ENCODE data around the gene SMIM8. TPM values are rescaled to one million over a fixed set of nuclear protein-coding genes. Genes with fewer than 3 reads are reported as not detected.

SMIM8 gene
- total RNA-seq, 2 donors from 2014 or later = 11.6 to 13.3 TPM

- peaks cover 7% of the 10 kb centered on the region for H3K36me3 Mint-ChIP-seq (ENCODE audit: low read depth)
- Histone ChIP-seq H3K4me1 (ENCODE audit: control insufficient read depth, insufficient read depth, low read length) (peaks cover 6% of the 10 kb centered on the region), H3K4me3 (ENCODE audit: low read length) (no peak overlapping the region), H3K36me3 (ENCODE audit: control insufficient read depth, insufficient read depth, low read length) (no peaks in the 10 kb centered on the region), H3K27me3 (ENCODE audit: control insufficient read depth, insufficient read depth, low read length, poor library complexity, severe bottlenecking) (no peaks in the 10 kb centered on the region), H3K27ac (ENCODE audit: low read depth, low read length) (no peak overlapping the region), H3K9me3 (ENCODE audit: control insufficient read depth, low read length) (no peaks in the 10 kb centered on the region), H3K9ac (ENCODE audit: extremely low read depth, low read length, poor library complexity, severe bottlenecking) (no peak overlapping the region)
- H3K4me3 Mint-ChIP-seq = no peak overlapping the region
- WGBS, 2 experiments (ENCODE audit: insufficient coverage in 1 of 2, insufficient read length in 1 of 2) = 61 to 71% methylated on average over 3 to 5 of the region's 5 CpGs
- H3K9me3 Mint-ChIP-seq = peaks cover 10% of the 10 kb centered on the region
- no peak overlapping the region for H3K27ac Mint-ChIP-seq
- DNase-seq = peak; percentile 74
- TF ChIP-seq, protein P1, sequence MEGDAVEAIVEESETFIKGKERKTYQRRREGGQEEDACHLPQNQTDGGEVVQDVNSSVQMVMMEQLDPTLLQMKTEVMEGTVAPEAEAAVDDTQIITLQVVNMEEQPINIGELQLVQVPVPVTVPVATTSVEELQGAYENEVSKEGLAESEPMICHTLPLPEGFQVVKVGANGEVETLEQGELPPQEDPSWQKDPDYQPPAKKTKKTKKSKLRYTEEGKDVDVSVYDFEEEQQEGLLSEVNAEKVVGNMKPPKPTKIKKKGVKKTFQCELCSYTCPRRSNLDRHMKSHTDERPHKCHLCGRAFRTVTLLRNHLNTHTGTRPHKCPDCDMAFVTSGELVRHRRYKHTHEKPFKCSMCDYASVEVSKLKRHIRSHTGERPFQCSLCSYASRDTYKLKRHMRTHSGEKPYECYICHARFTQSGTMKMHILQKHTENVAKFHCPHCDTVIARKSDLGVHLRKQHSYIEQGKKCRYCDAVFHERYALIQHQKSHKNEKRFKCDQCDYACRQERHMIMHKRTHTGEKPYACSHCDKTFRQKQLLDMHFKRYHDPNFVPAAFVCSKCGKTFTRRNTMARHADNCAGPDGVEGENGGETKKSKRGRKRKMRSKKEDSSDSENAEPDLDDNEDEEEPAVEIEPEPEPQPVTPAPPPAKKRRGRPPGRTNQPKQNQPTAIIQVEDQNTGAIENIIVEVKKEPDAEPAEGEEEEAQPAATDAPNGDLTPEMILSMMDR (conservative IDR thresholded peaks at IDR 0.05) = no peak
- H3K27me3 Mint-ChIP-seq (ENCODE audit: insufficient read depth) = no peaks in the 10 kb centered on the region
- peaks cover 31% of the 10 kb centered on the region for H3K4me1 Mint-ChIP-seq
Measured at GRCh38 chr6:87333033-87333432, 10.6 kb downstream of the SMIM8 start.

DNA sequence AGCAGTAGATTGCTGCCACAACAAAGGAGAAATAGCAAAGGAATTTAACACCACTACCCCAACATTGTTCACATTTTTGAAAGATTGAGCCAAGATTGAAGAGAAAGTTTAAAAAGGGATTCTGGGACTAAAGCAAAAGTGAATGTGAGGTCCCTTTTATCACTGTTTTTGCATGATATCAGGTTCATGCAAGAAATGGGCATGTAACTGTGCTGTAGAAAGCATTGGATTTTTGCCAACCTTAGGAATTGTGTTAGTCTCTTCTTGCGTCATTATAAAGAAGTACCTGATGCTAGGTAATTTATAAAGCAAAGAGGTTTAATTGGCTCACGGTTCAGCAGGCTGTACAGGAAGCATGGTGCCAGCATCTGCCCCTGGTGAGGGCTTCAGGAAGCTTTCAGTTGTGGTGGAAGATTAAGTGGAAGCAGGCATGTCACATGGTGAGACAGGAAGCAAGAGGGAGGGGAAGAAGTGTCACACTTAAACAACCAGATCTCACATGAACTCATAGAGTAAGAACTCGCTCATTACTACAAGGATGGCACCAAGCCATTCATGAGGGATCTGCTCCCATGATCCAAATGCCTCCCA is 11.3 kb downstream of the SMIM8 start:
- no peaks in the 10 kb centered on the region for H3K9me3 ChIP-seq (ENCODE audit: control insufficient read depth, low read length)
- no peak overlapping the region for H3K27ac ChIP-seq (ENCODE audit: low read depth, low read length)
- peak overlapping the region; percentile 75 for H3K27ac Mint-ChIP-seq
- no peaks in the 10 kb centered on the region for H3K27me3 ChIP-seq (ENCODE audit: control insufficient read depth, insufficient read depth, low read length, poor library complexity, severe bottlenecking)
- peaks cover 6% of the 10 kb centered on the region for H3K4me1 ChIP-seq (ENCODE audit: control insufficient read depth, insufficient read depth, low read length)
- H3K4me3 Mint-ChIP-seq = no peak overlapping the region
- H3K4me1 Mint-ChIP-seq = peaks cover 31% of the 10 kb centered on the region
- H3K36me3 Mint-ChIP-seq (ENCODE audit: low read depth) = peaks cover 3% of the 10 kb centered on the region
- no peaks in the 10 kb centered on the region for H3K36me3 ChIP-seq (ENCODE audit: control insufficient read depth, insufficient read depth, low read length)
- H3K9ac ChIP-seq (ENCODE audit: extremely low read depth, low read length, poor library complexity, severe bottlenecking) = no peak overlapping the region
- no peaks in the 10 kb centered on the region for H3K27me3 Mint-ChIP-seq (ENCODE audit: insufficient read depth)
- WGBS, 2 experiments (ENCODE audit: insufficient coverage in 1 of 2, insufficient read length in 1 of 2) = 70 to 82% methylated on average over 2 to 3 of the region's 3 CpGs
- H3K4me3 ChIP-seq (ENCODE audit: low read length) = no peak overlapping the region
- H3K9me3 Mint-ChIP-seq = peaks cover 5% of the 10 kb centered on the region
- no peak for DNase-seq
- TF ChIP-seq, protein P1 (conservative IDR thresholded peaks at IDR 0.05) = no peak

DNA sequence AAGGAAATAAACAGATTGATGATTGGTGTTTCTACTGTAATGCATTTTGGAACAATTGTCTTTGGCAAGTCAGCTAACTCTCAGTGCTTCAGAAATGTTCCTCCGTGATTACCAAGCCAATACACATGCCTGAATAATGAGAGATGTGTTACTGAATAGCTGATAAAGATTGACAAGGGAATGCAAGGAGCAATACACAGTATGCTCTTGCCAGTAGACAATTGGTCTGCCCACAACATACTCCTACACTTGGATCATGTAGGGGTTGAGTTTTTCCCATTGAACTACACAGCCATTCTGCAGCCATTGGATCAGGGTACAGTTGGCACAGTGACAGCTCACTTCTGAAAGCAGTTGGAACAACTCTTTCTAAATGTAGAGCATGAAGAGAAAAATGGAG is 12.3 kb downstream of the SMIM8 start:
- peaks cover 31% of the 10 kb centered on the region for H3K4me1 Mint-ChIP-seq
- H3K27ac Mint-ChIP-seq = no peak overlapping the region
- 91 to 100% methylated on average over 1 of the region's 1 CpG for WGBS, 2 experiments (ENCODE audit: insufficient coverage in 1 of 2, insufficient read length in 1 of 2)

More for the DNA sequence above, 12.3 kb downstream of the SMIM8 start:
- TF ChIP-seq, protein P1 (conservative IDR thresholded peaks at IDR 0.05) = no peak
- Histone ChIP-seq H3K27ac (ENCODE audit: low read depth, low read length) (no peak overlapping the region), H3K9ac (ENCODE audit: extremely low read depth, low read length, poor library complexity, severe bottlenecking) (no peak overlapping the region), H3K36me3 (ENCODE audit: control insufficient read depth, insufficient read depth, low read length) (no peaks in the 10 kb centered on the region), H3K4me3 (ENCODE audit: low read length) (no peak overlapping the region), H3K27me3 (ENCODE audit: control insufficient read depth, insufficient read depth, low read length, poor library complexity, severe bottlenecking) (no peaks in the 10 kb centered on the region), H3K9me3 (ENCODE audit: control insufficient read depth, low read length) (no peaks in the 10 kb centered on the region), H3K4me1 (ENCODE audit: control insufficient read depth, insufficient read depth, low read length) (peaks cover 6% of the 10 kb centered on the region)
- H3K27me3 Mint-ChIP-seq (ENCODE audit: insufficient read depth) = no peaks in the 10 kb centered on the region
- H3K4me3 Mint-ChIP-seq = no peak overlapping the region
- H3K9me3 Mint-ChIP-seq = no peaks in the 10 kb centered on the region
- DNase-seq = no peak
- H3K36me3 Mint-ChIP-seq (ENCODE audit: low read depth) = no peaks in the 10 kb centered on the region
